ENCODE results near the gene CD14.
"Not testable (repeated sequence)": the region's sequence is repeated elsewhere in the genome, so short reads cannot be mapped to it uniquely, and the experiment has no call there.

CD14 gene

DNA sequence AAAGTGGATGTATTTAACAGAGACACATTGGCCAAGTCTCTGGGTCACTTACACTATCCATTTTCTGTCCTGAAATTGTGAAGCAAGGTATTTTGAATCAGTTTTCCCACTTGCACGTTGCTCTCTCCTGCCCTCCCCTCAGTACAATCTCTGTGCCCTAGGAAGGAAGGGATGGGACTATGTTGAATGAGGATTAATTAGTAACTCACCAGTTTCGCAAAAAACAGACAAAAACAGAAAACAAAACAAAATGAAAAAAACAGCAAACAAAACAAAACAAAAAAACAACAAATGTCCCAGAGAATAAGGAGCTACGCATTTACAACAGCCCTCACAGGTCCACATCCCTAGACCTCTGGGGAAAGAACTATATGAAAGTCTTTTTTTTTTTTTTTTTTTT, 1.1 kb upstream of the CD14 start:
- no peak for DNase-seq

DNA sequence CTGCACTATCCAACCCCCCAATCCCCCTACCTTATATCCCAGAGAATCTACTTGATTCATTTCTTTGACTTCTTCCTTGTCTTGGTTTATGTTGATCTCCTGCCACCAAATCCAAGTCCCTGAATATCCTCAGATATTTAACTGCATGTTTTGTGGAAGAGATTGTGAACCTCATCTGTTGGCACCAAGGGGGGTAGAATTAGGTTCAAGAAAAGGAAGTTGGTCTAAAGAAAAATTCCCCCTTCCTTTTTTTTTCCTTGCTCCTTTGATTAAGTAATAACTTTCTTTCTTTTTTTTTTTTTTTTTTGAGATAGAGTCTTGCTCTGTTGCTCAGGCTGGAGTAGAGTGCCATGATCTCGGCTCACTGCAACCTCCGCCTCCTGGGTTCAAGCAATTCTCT, 526 bp upstream of the CD14 start:
- no peak for DNase-seq

DNA sequence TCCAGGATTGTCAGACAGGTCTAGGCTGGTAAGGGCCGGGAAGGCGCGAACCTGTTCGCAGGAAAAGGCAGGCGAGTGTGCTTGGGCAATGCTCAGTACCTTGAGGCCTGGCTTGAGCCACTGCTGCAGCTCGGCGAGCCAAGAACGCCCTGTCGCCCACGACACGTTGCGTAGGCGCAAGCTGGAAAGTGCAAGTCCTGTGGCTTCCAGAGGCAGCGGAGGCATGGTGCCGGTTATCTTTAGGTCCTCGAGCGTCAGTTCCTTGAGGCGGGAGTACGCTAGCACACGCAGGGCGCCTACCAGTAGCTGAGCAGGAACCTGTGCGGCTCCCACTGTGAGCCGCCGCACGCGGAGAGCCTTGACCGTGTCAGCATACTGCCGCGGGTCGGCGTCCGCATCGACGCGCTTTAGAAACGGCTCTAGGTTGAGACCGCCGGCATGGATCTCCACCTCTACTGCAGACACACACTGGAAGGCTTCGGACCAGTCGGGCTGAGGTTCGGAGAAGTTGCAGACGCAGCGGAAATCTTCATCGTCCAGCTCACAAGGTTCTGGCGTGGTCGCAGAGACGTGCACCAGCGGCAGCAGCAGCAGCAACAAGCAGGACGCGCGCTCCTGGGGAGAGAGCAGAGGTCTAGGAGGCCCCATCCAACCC, 482 bp downstream of the CD14 start:
- DNase-seq = peak; percentile 7

DNA sequence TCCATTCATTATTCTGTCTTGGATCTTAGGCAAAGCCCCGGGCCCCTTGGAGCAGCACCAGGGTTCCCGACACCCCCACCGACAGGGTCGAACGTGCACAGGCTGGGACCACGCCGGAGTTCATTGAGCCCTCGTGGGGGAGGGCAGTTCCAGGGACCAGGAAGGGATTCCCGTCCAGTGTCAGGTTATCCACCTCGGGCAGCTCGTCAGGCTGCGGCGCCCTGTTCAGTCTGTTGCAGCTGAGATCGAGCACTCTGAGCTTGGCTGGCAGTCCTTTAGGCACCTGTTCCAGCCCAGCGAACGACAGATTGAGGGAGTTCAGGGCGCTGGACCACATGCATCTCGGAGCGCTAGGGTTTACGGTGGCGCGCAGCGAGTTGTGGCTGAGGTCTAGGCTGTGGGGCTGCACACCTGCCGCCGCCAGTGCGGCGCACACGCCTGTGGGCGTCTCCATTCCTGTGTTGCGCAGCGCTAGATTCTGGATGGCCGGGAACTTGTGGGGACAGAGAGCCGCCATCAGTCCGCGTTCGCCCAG, 1.1 kb downstream of the CD14 start:
- DNase-seq = no peak

DNA sequence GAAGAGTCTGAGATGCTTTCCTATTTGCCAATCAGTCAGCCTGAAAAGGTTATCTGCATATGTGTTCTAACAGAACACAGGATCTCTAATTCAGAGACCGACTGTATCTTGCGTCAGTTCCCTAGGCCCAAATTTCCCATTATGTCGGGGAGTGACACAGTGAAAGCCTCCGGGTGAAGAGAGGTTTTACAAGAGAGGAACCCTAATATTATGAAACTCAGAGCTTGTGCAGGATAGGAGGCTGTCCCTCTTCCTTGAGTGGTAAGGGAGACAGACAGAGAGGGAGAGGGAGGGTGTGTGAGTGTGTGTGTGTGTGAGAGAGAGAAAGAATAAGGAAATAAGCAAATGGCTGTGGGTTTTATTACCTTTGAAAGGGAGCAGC, 1.9 kb downstream of the CD14 start:
- no peak for DNase-seq

DNA sequence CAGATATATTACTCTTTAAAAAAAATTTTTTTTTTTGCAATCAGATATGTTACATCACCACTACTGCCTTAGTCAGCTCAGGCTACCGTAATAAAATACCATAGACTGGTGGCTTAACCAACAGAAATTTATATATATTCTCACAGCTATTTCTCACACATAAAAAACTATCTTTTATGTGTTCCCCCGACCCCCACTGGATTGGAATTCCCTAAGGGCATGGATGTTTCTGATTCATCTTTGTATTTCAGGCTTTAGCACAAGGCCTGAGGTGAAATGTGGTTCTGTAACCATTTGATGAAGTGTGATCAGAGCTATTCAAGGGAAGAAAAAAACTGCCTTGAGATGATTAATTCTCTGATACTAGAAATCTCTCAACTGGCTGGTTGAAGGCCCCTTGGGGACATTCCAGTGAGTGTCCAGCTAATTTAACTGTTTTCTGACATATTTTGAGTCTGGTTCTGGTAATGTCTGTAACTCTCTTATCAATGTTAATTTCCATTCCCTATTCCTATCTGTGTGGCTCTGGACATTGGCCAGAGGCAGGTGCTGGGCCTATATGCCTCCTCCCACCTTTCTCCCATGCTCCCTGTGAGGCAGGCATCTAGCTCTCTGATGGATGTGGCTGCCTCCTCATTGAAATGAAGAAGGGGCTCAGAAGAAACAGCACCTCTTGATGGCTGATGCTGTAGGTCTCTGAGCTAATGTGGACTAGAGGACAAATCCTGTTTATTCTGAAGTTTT, 2.5 kb downstream of the CD14 start:
- no peak for DNase-seq

DNA sequence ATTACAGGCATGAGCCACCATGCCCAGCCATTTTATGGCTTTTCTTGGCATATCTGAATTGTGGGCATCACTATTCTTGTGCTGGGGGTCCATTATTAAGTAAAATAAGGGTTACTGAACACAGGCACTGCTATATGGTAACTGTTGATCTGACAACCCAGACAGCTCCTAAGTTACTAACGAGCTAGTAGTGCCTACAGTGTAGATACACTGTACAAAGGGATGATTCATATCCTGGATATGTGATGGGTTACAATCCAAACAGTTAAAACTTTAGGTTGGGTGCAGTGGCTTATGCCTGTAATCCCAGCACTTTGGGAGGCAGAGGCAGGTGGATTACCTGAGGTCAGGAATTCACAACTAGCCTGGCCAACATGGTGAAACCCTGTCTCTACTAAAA, 4.3 kb downstream of the CD14 start:
- no peak for DNase-seq

DNA sequence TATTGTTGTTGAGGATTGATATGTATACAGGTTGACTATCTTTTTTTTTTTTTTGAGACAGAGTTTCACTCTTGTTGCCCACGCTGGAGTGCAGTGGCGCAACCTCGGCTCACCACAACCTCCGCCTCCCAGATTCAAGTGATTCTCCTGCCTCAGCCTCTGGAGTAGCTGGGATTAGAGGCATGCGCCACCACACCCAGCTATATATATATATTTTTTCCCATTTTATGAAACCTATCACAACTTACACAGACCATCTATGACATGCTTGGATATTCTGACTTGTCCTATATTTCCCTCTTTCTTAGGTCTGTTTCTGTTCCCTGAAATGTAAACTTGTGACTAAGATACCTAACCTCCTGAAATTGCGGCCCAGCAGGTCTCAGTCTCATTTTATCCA, 5.0 kb downstream of the CD14 start:
- no peak for DNase-seq

DNA sequence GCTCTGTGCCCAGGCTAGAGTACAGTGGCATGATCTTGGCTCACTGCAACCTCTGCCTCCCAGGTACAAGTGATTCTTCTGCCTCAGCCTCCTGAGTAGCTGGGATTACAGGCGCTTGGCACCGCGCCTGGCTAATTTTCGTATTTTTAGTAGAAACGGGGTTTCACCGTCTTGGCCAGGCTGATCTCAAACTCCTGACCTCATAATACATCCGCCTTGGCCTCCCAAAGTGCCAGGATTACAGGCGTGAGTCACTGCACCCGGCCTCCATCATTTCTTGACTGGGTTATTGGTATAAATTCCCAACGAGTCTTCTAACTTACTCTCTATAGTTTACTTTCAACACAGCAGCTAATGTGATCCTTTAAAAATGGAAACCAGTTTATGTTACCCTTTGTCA, 8.1 kb downstream of the CD14 start:
- DNase-seq = not testable (repeated sequence)

DNA sequence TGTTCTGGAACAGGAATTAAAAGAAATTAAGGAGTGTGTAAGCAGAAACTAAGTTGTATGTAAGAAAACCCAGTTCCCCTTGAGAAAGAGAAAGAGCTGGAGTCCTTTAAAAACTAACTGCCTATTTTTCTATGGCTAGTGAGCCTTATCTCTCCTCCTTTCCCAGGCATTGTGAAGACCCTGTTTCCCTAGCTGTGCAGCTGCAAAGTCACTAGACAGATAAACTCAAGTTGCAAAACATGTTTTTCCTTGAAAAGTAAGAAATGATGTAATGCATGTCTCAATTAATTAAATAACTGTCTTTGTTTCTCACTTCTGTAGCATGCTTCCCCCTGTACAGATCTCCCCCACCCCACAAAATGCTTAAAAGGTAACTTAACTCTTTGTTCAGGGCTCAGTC, 9.9 kb downstream of the CD14 start:
- DNase-seq = not testable (repeated sequence)

DNA sequence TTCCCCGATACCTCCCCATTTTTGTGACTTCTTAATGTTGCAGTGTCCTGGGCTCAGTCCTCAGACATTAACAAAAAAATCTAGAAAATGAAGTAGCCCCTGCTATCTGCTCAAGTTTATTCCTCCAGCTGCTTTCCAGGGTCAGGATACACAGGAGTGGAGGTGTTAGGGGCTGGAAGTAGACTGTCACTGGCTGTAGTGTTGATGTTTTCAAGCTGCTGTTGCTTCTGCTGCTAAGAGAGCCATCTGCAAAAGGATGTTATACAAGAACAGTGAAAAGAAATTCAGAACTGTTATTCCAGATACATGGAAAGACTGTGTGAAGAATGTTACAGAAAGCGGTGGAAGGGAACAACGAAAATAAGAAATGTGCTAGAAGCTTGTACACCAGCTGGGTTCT, 10.7 kb downstream of the CD14 start:
- DNase-seq = no peak

DNA sequence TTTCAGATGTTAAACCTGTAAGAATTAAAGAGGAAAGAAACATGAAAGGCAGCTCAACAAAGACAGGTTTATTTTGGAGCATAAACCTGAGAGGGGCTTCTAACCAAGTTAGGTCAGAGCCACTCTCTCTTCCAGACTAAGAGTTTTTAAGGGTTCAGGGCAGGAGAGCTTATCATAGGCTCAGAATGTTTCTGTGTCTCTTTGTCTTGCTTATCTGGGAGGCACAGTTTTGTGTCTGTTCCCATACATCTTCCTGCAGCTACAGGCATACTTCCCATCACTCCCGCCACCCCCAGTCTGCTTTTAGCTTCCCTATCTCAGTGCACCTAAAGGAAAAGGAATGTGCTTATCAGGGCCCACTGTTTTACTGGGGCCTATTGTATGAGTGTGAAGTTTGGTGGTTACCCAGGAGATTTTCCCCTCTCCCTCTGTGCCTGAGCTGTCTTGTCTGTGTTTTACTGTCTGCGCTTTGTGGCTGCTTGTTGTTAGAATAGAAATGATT, 21.9 kb downstream of the CD14 start:
- DNase-seq = no peak

DNA sequence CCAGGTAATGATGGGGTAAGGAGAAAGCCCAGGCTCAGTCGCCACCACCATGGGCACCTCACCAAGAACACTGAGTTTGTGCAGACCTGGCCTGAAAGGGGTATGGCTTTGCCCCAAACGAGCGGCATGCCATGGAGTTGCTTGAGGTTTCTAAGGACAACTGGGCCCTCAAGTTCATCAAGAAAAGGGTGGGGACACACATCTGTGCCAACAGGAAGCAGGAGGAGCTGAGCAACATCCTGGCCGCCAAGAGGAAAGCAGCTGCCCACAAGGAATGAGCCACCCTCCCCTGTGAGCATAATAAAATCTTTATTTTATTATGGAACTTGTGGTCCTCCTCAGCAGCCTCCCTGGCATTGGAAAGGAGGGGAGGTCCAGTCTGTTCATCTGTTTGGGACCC, 23.8 kb downstream of the CD14 start:
- no peak for DNase-seq

DNA sequence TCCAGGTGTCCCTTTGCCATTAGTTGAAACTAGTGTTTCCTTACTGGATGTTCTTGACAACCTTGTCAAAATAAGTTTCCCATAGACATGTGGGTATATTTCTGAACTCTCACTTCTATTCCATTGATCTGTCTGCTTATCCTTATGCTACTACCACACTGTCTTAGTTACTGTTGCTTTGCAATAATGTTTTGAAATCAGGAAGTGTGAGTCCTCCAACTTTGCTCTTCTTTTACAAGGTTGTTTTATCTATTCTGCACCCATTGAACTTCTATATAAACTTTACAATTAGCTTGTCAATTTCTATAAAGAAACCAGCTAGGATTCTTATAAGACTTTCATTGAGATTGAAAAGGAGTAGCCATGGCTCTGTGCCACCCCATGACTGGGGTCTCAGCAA, 24.3 kb downstream of the CD14 start:
- DNase-seq = no peak

DNA sequence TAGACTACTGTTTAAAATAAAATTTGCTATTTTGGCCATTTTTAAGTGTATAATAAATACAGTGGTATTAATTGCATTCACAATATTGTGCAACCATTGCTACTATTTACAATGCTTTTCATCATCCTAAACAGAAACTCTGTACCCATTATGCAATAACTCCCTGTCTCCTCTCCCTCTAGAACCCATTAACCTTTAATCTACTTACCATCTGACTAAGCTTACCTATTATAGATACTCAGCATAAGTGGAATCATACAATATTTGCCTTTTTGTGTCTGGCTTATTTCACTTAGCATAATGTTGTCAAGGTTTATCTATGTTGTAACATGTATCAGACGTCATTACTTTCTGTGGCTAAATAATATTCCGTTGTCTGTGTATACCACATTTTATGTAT, 25.9 kb downstream of the CD14 start:
- DNase-seq = no peak

DNA sequence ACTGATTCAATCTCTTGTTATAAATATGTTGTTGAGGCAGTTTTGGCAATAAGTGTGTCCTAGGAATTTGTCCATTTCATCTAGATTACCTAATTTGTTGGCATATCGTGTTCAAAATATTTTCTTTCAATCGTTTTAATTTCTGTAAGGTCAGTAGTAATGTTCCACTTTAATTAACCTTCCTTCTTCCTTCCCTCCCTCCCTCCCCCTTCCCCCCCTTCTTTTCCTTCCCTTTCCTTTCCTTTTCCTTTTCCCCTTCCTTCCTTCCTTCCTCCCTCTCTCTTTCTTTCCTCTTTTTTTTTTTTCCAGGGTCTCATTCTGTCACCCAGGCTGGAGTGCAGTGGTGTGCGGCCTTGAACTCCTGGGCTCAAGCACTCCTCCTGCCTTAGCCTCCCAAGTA, 27.1 kb downstream of the CD14 start:
- no peak for DNase-seq

DNA sequence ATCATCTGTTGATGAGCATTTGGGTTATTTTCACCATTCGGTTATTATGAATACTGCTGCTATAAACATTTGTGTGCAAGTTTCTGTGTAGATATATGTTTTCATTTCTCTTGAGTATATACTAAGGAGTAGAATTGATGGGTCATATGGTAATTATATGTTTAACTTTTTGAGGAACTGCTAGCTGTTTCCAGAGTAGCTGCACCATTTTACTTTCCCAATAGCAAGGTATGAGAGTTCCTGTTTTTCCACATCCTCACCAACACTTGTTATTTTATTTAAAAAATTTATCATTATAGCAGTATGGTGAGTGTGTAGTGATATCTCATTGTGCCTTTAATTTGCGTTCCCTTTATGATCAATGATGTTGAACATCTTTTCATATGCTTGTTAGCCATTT, 29.2 kb downstream of the CD14 start:
- DNase-seq = no peak

DNA sequence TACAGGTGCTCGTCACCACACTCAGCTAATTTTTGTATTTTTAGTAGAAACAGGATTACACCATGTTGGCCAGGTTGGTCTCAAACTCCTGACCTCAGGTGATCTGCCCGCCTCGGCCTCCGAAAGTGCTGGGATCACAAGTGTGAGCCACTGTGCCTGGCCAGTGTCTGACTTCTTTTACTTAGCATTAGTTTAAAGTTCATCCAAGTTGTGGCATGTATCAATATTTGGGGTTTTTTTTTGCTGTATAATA, 29.6 kb downstream of the CD14 start:
- not testable (repeated sequence) for DNase-seq

DNA sequence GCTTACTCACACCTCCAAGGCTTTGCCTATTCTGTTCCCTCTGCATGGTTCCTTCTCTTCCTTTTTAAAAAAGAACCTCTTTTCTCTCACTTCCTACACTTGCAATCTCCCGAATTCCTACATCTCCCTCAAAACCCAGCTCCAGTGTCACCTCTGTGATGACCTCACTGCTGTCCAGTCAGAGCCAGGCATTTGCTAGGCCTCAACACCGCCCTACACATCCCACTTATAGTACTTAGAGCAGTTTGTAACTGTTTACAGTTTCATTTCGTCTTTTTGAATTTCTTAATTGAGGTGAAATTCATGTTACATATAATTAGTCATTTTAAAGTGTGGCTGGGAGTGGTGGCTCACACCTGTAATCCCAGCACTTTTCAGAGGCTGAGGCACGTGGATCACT, 30.8 kb downstream of the CD14 start:
- DNase-seq = no peak

DNA sequence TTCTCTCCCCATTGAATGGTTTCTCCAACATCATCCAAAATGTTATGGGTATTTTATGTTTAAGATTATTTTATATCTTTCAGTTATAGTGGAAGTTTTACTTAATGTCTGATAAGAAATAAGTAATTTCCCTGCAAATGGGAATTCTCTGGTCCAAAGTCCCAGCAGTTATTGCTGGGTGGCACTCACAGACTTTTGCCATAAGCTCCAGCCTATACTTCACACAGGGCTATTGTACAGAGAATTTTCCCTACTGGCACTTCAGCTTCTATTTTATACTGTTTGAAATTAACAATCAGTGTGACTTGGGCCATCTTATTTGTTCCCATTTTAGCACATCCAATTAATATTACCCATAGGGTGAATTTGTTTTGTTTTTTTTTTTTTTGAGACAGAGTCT, 32.9 kb downstream of the CD14 start:
- DNase-seq = no peak

DNA sequence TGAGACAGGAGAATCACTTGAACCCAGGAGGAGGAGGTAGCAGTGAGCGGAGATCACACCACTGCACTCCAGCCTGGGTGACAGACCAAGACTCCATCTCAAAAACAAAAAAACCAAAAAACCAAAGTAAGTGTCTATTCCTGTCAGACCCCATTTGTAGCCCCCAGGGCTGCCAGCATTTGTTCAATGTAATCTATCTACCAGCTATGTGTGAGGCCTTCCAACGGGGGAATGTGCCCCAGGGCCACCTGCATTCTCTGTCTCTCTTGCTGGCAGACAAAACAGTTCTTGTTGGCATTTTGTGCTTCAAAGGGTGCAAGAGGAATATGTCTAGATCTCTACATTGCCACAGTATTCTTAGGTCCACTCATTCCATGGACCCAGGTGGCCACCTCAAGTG, 34.1 kb downstream of the CD14 start:
- no peak for DNase-seq

DNA sequence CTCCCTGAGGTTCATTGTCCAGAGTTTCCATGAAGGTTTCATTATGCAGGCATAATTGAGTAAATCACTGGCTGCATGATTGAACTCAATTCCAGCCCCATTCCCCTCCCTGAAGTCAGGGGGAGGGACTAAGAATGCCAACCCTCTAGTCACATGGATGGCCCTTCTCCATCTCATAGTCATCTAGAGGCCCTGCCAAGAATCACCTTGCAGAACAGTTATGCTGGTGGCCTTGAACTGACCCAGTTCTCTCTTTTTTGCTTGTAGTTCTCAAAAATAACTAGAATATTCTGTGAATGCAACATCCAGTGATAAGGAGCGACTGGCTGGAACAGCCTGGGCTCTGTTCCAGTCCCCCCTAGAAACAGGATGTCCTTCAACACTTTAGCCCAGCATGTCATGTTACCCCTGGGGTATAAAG, 36.6 kb downstream of the CD14 start:
- no peak for DNase-seq

DNA sequence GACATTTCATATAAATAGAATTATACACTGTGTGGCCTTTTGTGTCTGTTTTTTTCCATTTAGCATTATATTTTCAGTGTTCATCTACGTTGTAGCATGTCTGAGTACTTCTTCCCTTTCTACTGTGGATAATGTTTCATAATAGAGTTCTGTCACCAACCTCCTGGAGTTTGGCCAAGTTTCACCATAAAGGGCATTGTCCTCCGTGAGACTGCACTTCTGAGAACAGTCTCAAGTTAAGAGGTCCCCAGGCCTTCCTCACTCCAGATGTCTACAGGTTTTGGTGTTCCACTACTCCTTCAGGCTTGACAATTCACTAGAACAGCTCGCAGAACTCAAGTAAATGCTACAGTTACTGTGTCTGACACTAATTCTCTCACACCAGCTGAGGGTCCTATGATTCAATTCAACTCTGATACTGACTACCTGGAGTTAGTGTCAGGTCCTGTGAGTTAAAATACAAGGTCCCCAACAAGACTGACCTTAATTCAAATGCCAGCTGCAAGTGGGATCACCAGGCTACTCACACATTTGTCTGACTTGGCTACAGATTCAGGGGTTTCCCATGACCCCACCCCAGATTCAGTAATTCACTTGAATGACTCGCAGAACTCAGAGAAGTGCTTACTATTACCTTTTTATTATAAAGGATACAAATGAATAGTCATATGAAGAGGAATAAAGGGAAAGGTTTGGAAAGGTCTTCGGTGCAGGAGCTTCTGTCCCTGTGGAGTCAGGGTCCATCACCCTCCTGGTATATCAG, 37.3 kb downstream of the CD14 start:
- peak; percentile 13 for DNase-seq

DNA sequence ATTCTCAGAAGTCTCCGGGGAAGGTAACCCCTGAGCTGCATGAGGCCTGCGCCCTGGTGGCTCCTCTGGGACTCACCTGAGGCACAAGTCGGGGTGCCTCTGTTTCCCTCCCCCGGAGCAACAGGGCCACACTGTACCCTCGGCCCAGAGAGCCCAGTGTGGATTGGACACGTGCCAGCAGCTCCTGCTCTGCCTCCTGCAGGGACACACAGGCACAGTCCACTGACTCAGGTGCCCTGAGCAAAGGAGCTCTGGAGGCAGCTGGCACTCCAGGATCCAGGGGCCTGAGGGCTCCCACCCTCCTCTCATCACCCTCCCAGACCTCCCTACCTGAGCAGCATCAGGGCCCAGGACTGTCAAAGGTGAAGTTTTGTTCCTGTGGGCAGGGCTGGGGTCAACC, 38.8 kb downstream of the CD14 start:
- DNase-seq = no peak
